ENCODE results near the gene LRRTM3. TPM values are rescaled to one million over a fixed set of nuclear protein-coding genes. Genes with fewer than 3 reads are reported as not detected.

LRRTM3 gene
- total RNA-seq, 6 donors from 2014 or later, result not detected

- Histone ChIP-seq H3K27me3 (peaks cover 0 to 4% (median 0%) of the 10 kb centered on the region in 4 donors), H3K9me3 (no peaks in the 10 kb centered on the region), H3K4me3 (no peak overlapping the region), H3K4me1 (peaks cover 0 to 8% (median 2%) of the 10 kb centered on the region in 4 donors), H3K36me3 (no peaks in the 10 kb centered on the region), H3K27ac (no peak overlapping the region)
- no peak for DNase-seq
- no peak for TF ChIP-seq POLR2AphosphoS5 (IDR thresholded peaks at IDR 0.05)
- TF ChIP-seq EP300 (IDR thresholded peaks at IDR 0.05), result no peak
- TF ChIP-seq POLR2A (IDR thresholded peaks at IDR 0.05), result no peak
- no peak for TF ChIP-seq CTCF (IDR thresholded peaks at IDR 0.05)
- ATAC-seq (ENCODE audit: low FRiP score in 2 of 2), result no peak
- 67 to 83% methylated on average over 5 of the region's 5 CpGs for WGBS, 2 donors
These were observed 1.0 kb downstream of the LRRTM3 start for GRCh38 chr10:66926841-66927240.

GRCh38 chr10:66927251-66927935 lies 1.6 kb downstream of the LRRTM3 start:
- no peaks in the 10 kb centered on the region for H3K9me3 ChIP-seq
- H3K4me3 ChIP-seq, result no peak overlapping the region
- peaks cover 0 to 8% (median 2%) of the 10 kb centered on the region in 4 donors for H3K4me1 ChIP-seq
- TF ChIP-seq POLR2A (IDR thresholded peaks at IDR 0.05) (no peak), POLR2AphosphoS5 (IDR thresholded peaks at IDR 0.05) (no peak), CTCF (IDR thresholded peaks at IDR 0.05) (no peak), EP300 (IDR thresholded peaks at IDR 0.05) (no peak)
- ATAC-seq (ENCODE audit: low FRiP score in 2 of 2) (no peak), DNase-seq (no peak)
- WGBS, 2 donors, result 68 to 83% methylated on average over 9 to 11 of the region's 11 CpGs
- H3K36me3 ChIP-seq, result no peaks in the 10 kb centered on the region
- peaks cover 0 to 4% (median 0%) of the 10 kb centered on the region in 4 donors for H3K27me3 ChIP-seq
- H3K27ac ChIP-seq, result no peak overlapping the region

- Histone ChIP-seq H3K4me1 (peaks cover 0 to 8% (median 2%) of the 10 kb centered on the region in 4 donors), H3K9me3 (no peaks in the 10 kb centered on the region), H3K4me3 (no peak overlapping the region), H3K27ac (no peak overlapping the region), H3K36me3 (no peaks in the 10 kb centered on the region), H3K27me3 (peaks cover 0 to 4% (median 0%) of the 10 kb centered on the region in 4 donors)
- ATAC-seq (ENCODE audit: low FRiP score in 2 of 2) (no peak), DNase-seq (peak in 1 of 2 donors; percentile 32)
- no peak for TF ChIP-seq POLR2A (IDR thresholded peaks at IDR 0.05)
- TF ChIP-seq POLR2AphosphoS5 (IDR thresholded peaks at IDR 0.05), result no peak
- TF ChIP-seq EP300 (IDR thresholded peaks at IDR 0.05), result no peak
- no peak for TF ChIP-seq CTCF (IDR thresholded peaks at IDR 0.05)
- WGBS, 2 donors, result 12 to 13% methylated on average over 16 to 30 of the region's 30 CpGs
These were observed 2.3 kb downstream of the LRRTM3 start for GRCh38 chr10:66927971-66928770.

GRCh38 chr10:66928776-66929175 lies 2.9 kb downstream of the LRRTM3 start:
- H3K4me1 ChIP-seq, result peaks cover 0 to 8% (median 2%) of the 10 kb centered on the region in 4 donors
- H3K27me3 ChIP-seq, result peaks cover 0 to 4% (median 0%) of the 10 kb centered on the region in 4 donors
- H3K36me3 ChIP-seq, result no peaks in the 10 kb centered on the region
- 34 to 41% methylated on average over 3 of the region's 3 CpGs for WGBS, 2 donors
- DNase-seq (no peak), ATAC-seq (ENCODE audit: low FRiP score in 2 of 2) (no peak)
- H3K27ac ChIP-seq, result no peak overlapping the region
- no peak overlapping the region for H3K4me3 ChIP-seq
- TF ChIP-seq POLR2AphosphoS5 (IDR thresholded peaks at IDR 0.05) (no peak), CTCF (IDR thresholded peaks at IDR 0.05) (no peak), POLR2A (IDR thresholded peaks at IDR 0.05) (no peak), EP300 (IDR thresholded peaks at IDR 0.05) (no peak)
- H3K9me3 ChIP-seq, result no peaks in the 10 kb centered on the region
